Gastroesophageal sphincter (tissue), 4 donors: ENCODE results near the gene CEP152. TPM values are rescaled to one million over a fixed set of nuclear protein-coding genes. Genes with fewer than 3 reads are reported as not detected.

ENCODE experiments used
- ATAC-seq: fragments of 150-250 bp; one replicate; pipeline ENCODE4 v1.9.1; 2016; ENCODE audit warnings: mild to moderate bottlenecking, moderate library complexity
- H3K27ac ChIP-seq, 4 donors: fragments of 200-600 bp; sonication (generic) in 3 of 4; 1 replicate in 3 of 4; 2 replicates in 1 of 4; pipeline ENCODE4 v1.5.1; 2016 to 2019
- H3K27me3 ChIP-seq: fragments of 200-600 bp; sonication (generic); one replicate; pipeline ENCODE4 v1.5.1; 2019
- H3K36me3 ChIP-seq, 2 donors: fragments of 200-600 bp; sonication (generic); one replicate each; pipeline ENCODE4 v1.5.1; 2019; ENCODE audit warnings: control low read depth in 1 of 2
- H3K4me1 ChIP-seq, 3 donors: fragments of 200-600 bp; sonication (generic); 1 replicate in 2 of 3; 2 replicates in 1 of 3; pipeline ENCODE4 v1.5.1; 2016 to 2019; ENCODE audit warnings: control low read depth in 2 of 3
- H3K4me3 ChIP-seq, 2 donors: fragments of 200-600 bp; sonication (generic); one replicate each; pipeline ENCODE4 v1.5.1; 2019; ENCODE audit warnings: mild to moderate bottlenecking in 1 of 2, moderate library complexity in 1 of 2
- H3K9me3 ChIP-seq, 3 donors: fragments of 200-600 bp; sonication (generic); one replicate each; pipeline ENCODE4 v1.5.1; 2017 to 2019; ENCODE audit warnings: control low read depth in 2 of 3
- CTCF ChIP-seq, 4 experiments: fragments of 200-600 bp in 2 of 4; fragments of 450-650 bp in 2 of 4; sonication (generic) in 1 of 4; IDR thresholded peaks; one replicate each; pipeline ENCODE4 v1.5.1; 2017 to 2019; ENCODE audit warnings: antibody characterized with exemption in 4 of 4, mild to moderate bottlenecking in 2 of 4, moderate library complexity in 2 of 4
- EP300 ChIP-seq: sonication (generic); formaldehyde crosslinking; IDR thresholded peaks from one replicate; pipeline ENCODE4 v1.6.1; 2017; ENCODE audit warnings: antibody characterized with exemption, mild to moderate bottlenecking
- POLR2A ChIP-seq, 2 donors: fragments of 450-650 bp; IDR thresholded peaks; one replicate each; pipeline ENCODE4 v1.6.1; 2017; ENCODE audit warnings: antibody characterized with exemption in 2 of 2, mild to moderate bottlenecking in 2 of 2, moderate library complexity in 1 of 2
- POLR2AphosphoS5 ChIP-seq: sonication (generic); formaldehyde crosslinking; IDR thresholded peaks from one replicate; pipeline ENCODE4 v1.6.1; 2017; ENCODE audit warnings: antibody characterized with exemption
- WGBS, 2 donors: methylation state at CpG; one replicate each; pipeline ENCODE4 v1.1.5; 2018; ENCODE audit warnings: low coverage in 1 of 2; 5-methylcytosine and 5-hydroxymethylcytosine counted together
- total RNA-seq, 4 donors: library from RNA; depleted of rRNA; stranded (reverse); fragments of >200 nt; gene quantifications; one replicate each; pipeline ENCODE4 v1.1.0, GENCODE V29; 2016

Gene CEP152
- total RNA-seq, result 1 to 10 TPM; 3.0 to 5.0 (median 3.9) TPM

- Histone ChIP-seq H3K27me3 (no peaks in the 10 kb centered on the region), H3K9me3 (no peaks in the 10 kb centered on the region), H3K4me1 (peaks cover 0 to 15% (median 0%) of the 10 kb centered on the region in 3 donors), H3K27ac (peak within 1 kb of the TSS in 3 of 4 donors; percentile 59 to 73 (median 67)), H3K36me3 (no peaks in the 10 kb centered on the region), H3K4me3 (peak within 1 kb of the TSS; percentile 63 to 85)
- peak; percentile 66 for TF ChIP-seq POLR2AphosphoS5
- peak in 2 of 4 experiments; percentile 8 to 14 for TF ChIP-seq CTCF (IDR thresholded peaks at IDR 0.05)
- no peak for TF ChIP-seq POLR2A (IDR thresholded peaks at IDR 0.05)
- TF ChIP-seq EP300, result no peak
- peak; percentile 100 for ATAC-seq
- WGBS, 2 donors, result 0% methylated on average over 1 to 7 of the region's 51 CpGs
Observed at GRCh38 chr15:48810414-48811324, at the start of gene CEP152. CEP152 (minus strand) TSS chr15:48811069; CDS start chr15:48805649, 5,420 bp downstream.

- Histone ChIP-seq H3K4me3 (no peak overlapping the region), H3K9me3 (no peaks in the 10 kb centered on the region), H3K27me3 (no peaks in the 10 kb centered on the region), H3K4me1 (peaks cover 6 to 21% (median 7%) of the 10 kb centered on the region in 3 donors), H3K36me3 (no peaks in the 10 kb centered on the region), H3K27ac (no peak overlapping the region)
- ATAC-seq, result no peak
- no peak for TF ChIP-seq EP300
- TF ChIP-seq CTCF (IDR thresholded peaks at IDR 0.05), result no peak
- TF ChIP-seq POLR2AphosphoS5, result no peak
- 85 to 89% methylated on average over 2 of the region's 2 CpGs for WGBS, 2 donors
Observed at GRCh38 chr15:48859426-48859825, 48.6 kb upstream of the CEP152 start.

- peaks cover 6 to 21% (median 7%) of the 10 kb centered on the region in 3 donors for H3K4me1 ChIP-seq
- no peaks in the 10 kb centered on the region for H3K27me3 ChIP-seq
- H3K4me3 ChIP-seq, result no peak overlapping the region
- H3K36me3 ChIP-seq, result no peaks in the 10 kb centered on the region
- TF ChIP-seq POLR2A (IDR thresholded peaks at IDR 0.05) (no peak), CTCF (IDR thresholded peaks at IDR 0.05) (no peak), POLR2AphosphoS5 (no peak), EP300 (no peak)
- 60 to 67% methylated on average over 1 to 2 of the region's 2 CpGs for WGBS, 2 donors
- no peaks in the 10 kb centered on the region for H3K9me3 ChIP-seq
- H3K27ac ChIP-seq, result no peak overlapping the region
- no peak for ATAC-seq
Observed at GRCh38 chr15:48858401-48858800, 47.5 kb upstream of the CEP152 start.

- H3K4me1 ChIP-seq, result peaks cover 6 to 21% (median 7%) of the 10 kb centered on the region in 3 donors
- no peaks in the 10 kb centered on the region for H3K36me3 ChIP-seq
- no peak overlapping the region for H3K4me3 ChIP-seq
- TF ChIP-seq EP300 (no peak), CTCF (IDR thresholded peaks at IDR 0.05) (no peak), POLR2AphosphoS5 (no peak), POLR2A (IDR thresholded peaks at IDR 0.05) (no peak)
- no peaks in the 10 kb centered on the region for H3K27me3 ChIP-seq
- no peak for ATAC-seq
- no peaks in the 10 kb centered on the region for H3K9me3 ChIP-seq
- WGBS, 2 donors, result 36 to 39% methylated on average over 2 of the region's 2 CpGs
- H3K27ac ChIP-seq, result peak overlapping the region in 2 of 4 donors; percentile 23 to 25
Observed at GRCh38 chr15:48856942-48857341, 46.1 kb upstream of the CEP152 start.
